ENCODE measurements around the gene SENP7.
A peak's percentile ranks its signal among the peaks of the same experiment; 100 is the strongest.

The SENP7 gene

GRCh38 chr3:101300073-101300472, 212.9 kb downstream of the SENP7 start:
- H3K4me3 ChIP-seq (replicated peaks in 1 of 2; ENCODE audit: low read depth in 2 of 2, low read length in 2 of 2): no peak overlapping the region
- TF ChIP-seq, protein P1, sequence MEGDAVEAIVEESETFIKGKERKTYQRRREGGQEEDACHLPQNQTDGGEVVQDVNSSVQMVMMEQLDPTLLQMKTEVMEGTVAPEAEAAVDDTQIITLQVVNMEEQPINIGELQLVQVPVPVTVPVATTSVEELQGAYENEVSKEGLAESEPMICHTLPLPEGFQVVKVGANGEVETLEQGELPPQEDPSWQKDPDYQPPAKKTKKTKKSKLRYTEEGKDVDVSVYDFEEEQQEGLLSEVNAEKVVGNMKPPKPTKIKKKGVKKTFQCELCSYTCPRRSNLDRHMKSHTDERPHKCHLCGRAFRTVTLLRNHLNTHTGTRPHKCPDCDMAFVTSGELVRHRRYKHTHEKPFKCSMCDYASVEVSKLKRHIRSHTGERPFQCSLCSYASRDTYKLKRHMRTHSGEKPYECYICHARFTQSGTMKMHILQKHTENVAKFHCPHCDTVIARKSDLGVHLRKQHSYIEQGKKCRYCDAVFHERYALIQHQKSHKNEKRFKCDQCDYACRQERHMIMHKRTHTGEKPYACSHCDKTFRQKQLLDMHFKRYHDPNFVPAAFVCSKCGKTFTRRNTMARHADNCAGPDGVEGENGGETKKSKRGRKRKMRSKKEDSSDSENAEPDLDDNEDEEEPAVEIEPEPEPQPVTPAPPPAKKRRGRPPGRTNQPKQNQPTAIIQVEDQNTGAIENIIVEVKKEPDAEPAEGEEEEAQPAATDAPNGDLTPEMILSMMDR (IDR thresholded peaks at IDR 0.05; ENCODE audit: low read depth, low read length): no peak
- DNase-seq (ENCODE audit: low read depth in 2 of 2): no peak

DNA sequence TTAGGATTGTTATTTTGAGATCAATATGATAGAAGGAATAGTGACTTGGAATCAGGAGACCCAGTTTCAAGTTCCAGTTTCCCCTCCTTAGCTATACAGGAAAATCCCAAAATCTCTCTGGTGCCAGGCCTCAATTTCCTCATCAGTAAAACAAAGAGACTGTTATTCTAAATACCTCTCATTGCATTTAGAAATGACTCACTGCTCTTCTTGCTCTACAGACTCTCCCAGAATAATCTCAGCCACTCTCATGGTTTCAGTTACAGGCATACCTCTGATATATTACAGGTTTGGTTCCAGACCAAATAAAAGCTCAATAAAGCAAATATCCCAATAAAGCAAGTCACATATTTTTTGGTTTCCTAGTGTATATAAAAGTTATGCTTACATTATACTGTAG, 221.0 kb downstream of the SENP7 start:
- no peak overlapping the region for H3K4me3 ChIP-seq (replicated peaks in 1 of 2; ENCODE audit: low read depth in 2 of 2, low read length in 2 of 2)
- TF ChIP-seq, protein P1 (IDR thresholded peaks at IDR 0.05; ENCODE audit: low read depth, low read length): no peak
- DNase-seq (ENCODE audit: low read depth in 2 of 2): peak; percentile 33

DNA sequence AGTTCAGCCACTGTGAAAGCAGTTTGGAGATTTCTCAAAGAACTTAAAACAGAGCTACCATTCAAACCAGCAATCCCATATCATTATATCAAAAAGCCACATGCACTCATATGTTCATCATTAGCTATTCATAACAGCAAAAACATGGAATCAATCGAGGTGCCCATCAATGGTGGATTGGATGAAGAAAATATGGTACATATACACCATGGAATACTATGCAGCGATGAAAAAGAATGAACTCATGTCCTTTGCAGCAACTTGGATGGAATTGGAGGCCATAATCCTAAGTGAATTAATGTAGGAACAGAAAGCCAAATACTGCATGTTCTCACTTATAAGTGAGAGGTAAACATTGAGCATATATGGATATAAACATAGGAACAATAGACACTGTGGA, 224.7 kb downstream of the SENP7 start:
- no peak overlapping the region for H3K4me3 ChIP-seq (replicated peaks in 1 of 2; ENCODE audit: low read depth in 2 of 2, low read length in 2 of 2)
- DNase-seq (ENCODE audit: low read depth in 2 of 2): no peak
- TF ChIP-seq, protein P1 (IDR thresholded peaks at IDR 0.05; ENCODE audit: low read depth, low read length): no peak

DNA sequence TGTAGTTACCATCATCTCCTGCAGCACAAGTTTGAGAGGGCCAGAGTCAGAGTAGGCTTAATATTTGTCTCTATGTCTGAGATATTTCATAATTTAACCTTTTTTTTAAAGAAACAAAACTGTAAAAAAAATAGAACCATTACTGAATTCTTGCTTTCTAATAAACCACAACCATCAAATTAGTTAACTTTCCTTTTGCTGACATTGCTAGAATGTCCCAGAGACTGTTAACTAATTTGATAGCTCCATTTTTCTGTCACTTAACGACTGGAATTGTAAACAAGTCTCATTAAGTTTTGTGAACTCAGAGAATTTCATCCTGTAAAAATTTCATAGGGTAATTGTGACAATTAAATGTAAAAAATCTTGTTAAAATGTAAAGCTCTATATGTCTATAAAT, 228.3 kb downstream of the SENP7 start:
- H3K4me3 ChIP-seq (replicated peaks in 1 of 2; ENCODE audit: low read depth in 2 of 2, low read length in 2 of 2): no peak overlapping the region
- no peak for DNase-seq (ENCODE audit: low read depth in 2 of 2)
- TF ChIP-seq, protein P1 (IDR thresholded peaks at IDR 0.05; ENCODE audit: low read depth, low read length): no peak

GRCh38 chr3:101281521-101282030, 231.4 kb downstream of the SENP7 start:
- no peak for DNase-seq (ENCODE audit: low read depth in 2 of 2)
- TF ChIP-seq, protein P1 (IDR thresholded peaks at IDR 0.05; ENCODE audit: low read depth, low read length): no peak
- H3K4me3 ChIP-seq (replicated peaks in 1 of 2; ENCODE audit: low read depth in 2 of 2, low read length in 2 of 2): no peak overlapping the region

DNA sequence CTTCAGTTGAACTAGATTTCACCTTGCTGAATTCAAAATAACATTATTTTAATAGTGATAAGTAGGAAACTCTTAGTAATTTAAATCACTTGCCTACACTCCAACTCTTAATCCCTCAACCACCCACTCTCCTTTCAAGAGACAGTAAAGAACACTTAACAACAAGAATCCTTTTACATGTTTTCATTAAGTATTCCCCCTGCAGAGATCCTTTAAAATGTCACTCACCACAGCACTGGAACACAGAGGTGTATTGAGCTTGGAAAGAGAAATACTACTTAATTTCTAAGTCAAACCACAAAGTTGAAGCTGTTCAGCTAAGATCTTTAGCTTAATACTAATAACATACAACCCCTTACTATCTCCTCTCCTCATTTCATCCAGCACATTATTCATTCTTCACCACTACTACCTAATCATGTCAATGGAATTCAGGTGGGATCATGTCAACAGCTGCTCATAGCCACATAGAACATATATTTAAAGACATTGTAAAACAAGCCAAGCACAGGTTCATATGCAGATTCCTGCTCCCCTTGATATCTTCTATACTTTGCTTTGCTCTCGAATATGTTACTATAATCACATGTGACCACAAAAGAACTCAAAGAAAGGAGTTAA, 233.1 kb downstream of the SENP7 start:
- DNase-seq (ENCODE audit: low read depth in 2 of 2): peak in 1 of 2 donors; percentile 16
- TF ChIP-seq, protein P1 (IDR thresholded peaks at IDR 0.05; ENCODE audit: low read depth, low read length): no peak
- no peak overlapping the region for H3K4me3 ChIP-seq (replicated peaks in 1 of 2; ENCODE audit: low read depth in 2 of 2, low read length in 2 of 2)

GRCh38 chr3:101279162-101279561, 233.8 kb downstream of the SENP7 start:
- TF ChIP-seq, protein P1 (IDR thresholded peaks at IDR 0.05; ENCODE audit: low read depth, low read length): no peak
- DNase-seq (ENCODE audit: low read depth in 2 of 2): peak in 1 of 2 donors; percentile 57
- no peak overlapping the region for H3K4me3 ChIP-seq (replicated peaks in 1 of 2; ENCODE audit: low read depth in 2 of 2, low read length in 2 of 2)
